GM19463 (cell line): ENCODE data around the gene ZGRF1.
"Not testable (repeated sequence)": the region's sequence is repeated elsewhere in the genome, so short reads cannot be mapped to it uniquely, and the experiment has no call there.

ENCODE experiments used
- ATAC-seq: cut with Tn5 transposase; IDR thresholded peaks from one replicate; pipeline ENCODE4 v1.9.1; 2021; ENCODE audit warnings: mild to moderate bottlenecking, moderate library complexity; ENCODE audit not compliant: unreplicated experiment

Gene ZGRF1

GRCh38 chr4:112517911-112518310 lies 118.8 kb downstream of the ZGRF1 start:
- no peak for ATAC-seq

GRCh38 chr4:112517067-112517634 lies 119.6 kb downstream of the ZGRF1 start:
- peak; percentile 18 for ATAC-seq

- ATAC-seq: peak; percentile 28
These were observed 120.1 kb downstream of the ZGRF1 start for GRCh38 chr4:112516471-112517066.

GRCh38 chr4:112516066-112516470 lies 120.6 kb downstream of the ZGRF1 start, which contains the start of gene NEUROG2:
Gene NEUROG2, minus strand, starts transcription at chr4:112516180. Its CDS starts 705 bp downstream, at chr4:112515475.
- ATAC-seq: no peak

GRCh38 chr4:112515198-112516065 lies 121.3 kb downstream of the ZGRF1 start:
- peak; percentile 28 for ATAC-seq

GRCh38 chr4:112514647-112515197 lies 122.0 kb downstream of the ZGRF1 start:
- ATAC-seq: peak; percentile 10

GRCh38 chr4:112513971-112514646 lies 122.6 kb downstream of the ZGRF1 start:
- ATAC-seq: peak; percentile 11

GRCh38 chr4:112511803-112512118 lies 124.9 kb downstream of the ZGRF1 start:
- ATAC-seq: no peak

- no peak for ATAC-seq
These were observed 125.5 kb downstream of the ZGRF1 start for GRCh38 chr4:112511093-112511802.

GRCh38 chr4:112510291-112511092 lies 126.2 kb downstream of the ZGRF1 start:
- no peak for ATAC-seq

GRCh38 chr4:112509243-112510141 lies 127.2 kb downstream of the ZGRF1 start:
- ATAC-seq: no peak

- ATAC-seq: no peak
These were observed 128.4 kb downstream of the ZGRF1 start for GRCh38 chr4:112508356-112508755.

GRCh38 chr4:112504807-112505206 lies 131.9 kb downstream of the ZGRF1 start:
- ATAC-seq: no peak

GRCh38 chr4:112502871-112503270 lies 133.8 kb downstream of the ZGRF1 start:
- no peak for ATAC-seq

GRCh38 chr4:112492321-112492720 lies 144.4 kb downstream of the ZGRF1 start:
- ATAC-seq: no peak

GRCh38 chr4:112490808-112491207 lies 145.9 kb downstream of the ZGRF1 start:
- ATAC-seq: not testable (repeated sequence)
